Measurements from ENCODE around the gene AOC3. TPM values are rescaled to one million over a fixed set of nuclear protein-coding genes. Genes with fewer than 3 reads are reported as not detected.
"Not testable (repeated sequence)": the region's sequence is repeated elsewhere in the genome, so short reads cannot be mapped to it uniquely, and the experiment has no call there.

AOC3 gene
- polyA plus RNA-seq, 1 experiment: 0.12 TPM

- Histone ChIP-seq H3K27ac (ENCODE audit: low read depth, low read length) (no peak overlapping the region), H3K9me3 (ENCODE audit: control insufficient read depth, insufficient read depth, low read length) (peaks cover 9% of the 10 kb centered on the region), H3K27me3 (ENCODE audit: control insufficient read depth, insufficient read depth, low read length) (peaks cover 18% of the 10 kb centered on the region), H3K4me3 (ENCODE audit: low read depth, low read length) (no peak overlapping the region)
- POLR2A ChIA-PET: no interaction called here
- CTCF ChIA-PET: no interaction called here
- no peak for TF ChIP-seq CTCF (IDR thresholded peaks at IDR 0.05; ENCODE audit: low read depth, low read length)
- DNase-seq (ENCODE audit: low read depth, low spot score): no peak
Measured at GRCh38 chr17:42872251-42872965, 21.4 kb downstream of the AOC3 start.

DNA sequence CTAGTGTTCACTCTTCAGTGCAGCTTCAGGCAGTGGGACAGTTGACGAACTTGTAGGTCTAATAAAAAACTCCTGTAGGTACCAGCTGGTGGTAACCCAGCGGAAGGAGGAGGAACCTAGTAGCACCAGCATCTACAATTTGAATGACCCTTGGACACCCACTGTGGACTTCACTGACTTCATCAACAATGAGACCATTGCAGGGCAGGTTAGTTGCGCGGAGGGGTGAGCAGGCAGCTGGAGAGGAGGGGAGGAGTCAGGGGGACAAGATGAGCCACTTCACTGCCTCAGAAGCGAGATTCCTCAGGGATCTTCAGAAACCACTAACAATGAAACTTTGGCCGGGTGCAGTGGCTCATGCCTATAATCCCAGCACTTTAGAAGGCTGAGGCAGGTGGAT, 22.3 kb downstream of the AOC3 start:
- no peak for DNase-seq (ENCODE audit: low read depth, low spot score)
- TF ChIP-seq CTCF (IDR thresholded peaks at IDR 0.05; ENCODE audit: low read depth, low read length): no peak
- Histone ChIP-seq H3K27me3 (ENCODE audit: control insufficient read depth, insufficient read depth, low read length) (peaks cover 24% of the 10 kb centered on the region), H3K27ac (ENCODE audit: low read depth, low read length) (no peak overlapping the region), H3K9me3 (ENCODE audit: control insufficient read depth, insufficient read depth, low read length) (peaks cover 9% of the 10 kb centered on the region), H3K4me3 (ENCODE audit: low read depth, low read length) (no peak overlapping the region)
- ChIA-PET POLR2A (interaction anchor here (0.7 kb wide), 1 partner anchor 67 kb away, joined by 4 read pairs; no protein-coding TSS in a partner anchor), CTCF (no interaction called here)

DNA sequence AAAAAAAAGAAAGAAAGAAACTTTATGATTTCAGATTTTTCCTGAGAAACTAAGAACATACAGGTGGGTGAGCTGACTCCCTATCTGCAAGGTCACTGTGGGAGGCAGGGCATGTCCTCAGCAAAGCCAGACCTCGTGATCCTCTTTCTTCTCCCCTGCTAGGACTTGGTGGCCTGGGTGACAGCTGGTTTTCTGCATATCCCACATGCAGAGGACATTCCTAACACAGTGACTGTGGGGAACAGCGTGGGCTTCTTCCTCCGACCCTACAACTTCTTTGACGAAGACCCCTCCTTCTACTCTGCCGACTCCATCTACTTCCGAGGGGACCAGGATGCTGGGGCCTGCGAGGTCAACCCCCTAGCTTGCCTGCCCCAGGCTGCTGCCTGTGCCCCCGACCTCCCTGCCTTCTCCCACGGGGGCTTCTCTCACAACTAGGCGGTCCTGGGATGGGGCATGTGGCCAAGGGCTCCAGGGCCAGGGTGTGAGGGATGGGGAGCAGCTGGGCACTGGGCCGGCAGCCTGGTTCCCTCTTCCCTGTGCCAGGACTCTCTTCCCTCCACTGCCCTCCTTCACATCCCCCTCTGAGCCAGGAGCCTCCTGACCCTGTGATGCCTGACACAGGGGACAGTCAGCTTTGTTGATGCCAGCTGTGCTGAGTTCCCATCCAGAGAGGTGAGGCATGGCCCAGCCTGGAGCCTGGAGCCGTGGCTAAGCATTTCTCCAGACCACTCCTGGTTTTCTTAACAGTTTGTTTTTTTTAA, 23.1 kb downstream of the AOC3 start:
- POLR2A ChIA-PET: interaction anchor here (0.7 kb wide), 1 partner anchor 66 kb away, joined by 4 read pairs; no protein-coding TSS in a partner anchor
- H3K4me3 ChIP-seq (ENCODE audit: low read depth, low read length); H3K27ac ChIP-seq (ENCODE audit: low read depth, low read length); CTCF ChIA-PET; H3K9me3 ChIP-seq (ENCODE audit: control insufficient read depth, insufficient read depth, low read length): not testable (repeated sequence)
- peak; percentile 2 for DNase-seq (ENCODE audit: low read depth, low spot score)
- peaks cover 30% of the 10 kb centered on the region for H3K27me3 ChIP-seq (ENCODE audit: control insufficient read depth, insufficient read depth, low read length)

DNA sequence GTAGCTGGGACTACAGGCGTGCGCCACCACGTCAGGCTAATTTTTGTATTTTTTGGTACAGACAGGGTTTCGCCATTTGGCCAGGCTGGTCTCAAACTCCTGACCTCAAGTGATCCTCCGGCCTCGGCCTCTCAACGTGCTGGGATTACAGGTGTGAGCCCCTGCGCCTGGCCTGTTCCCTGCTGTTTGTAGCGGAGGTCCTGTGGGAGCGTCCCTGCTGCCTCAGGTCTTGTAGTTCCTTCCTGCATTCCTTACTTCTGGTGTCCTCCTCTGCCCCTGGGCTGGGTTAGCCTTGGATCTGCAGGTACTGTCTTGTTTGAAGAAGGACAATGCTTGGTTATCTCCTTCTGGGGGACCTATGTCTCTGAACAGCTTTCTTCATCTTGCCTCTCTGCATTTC, 26.0 kb downstream of the AOC3 start:
- POLR2A ChIA-PET: no interaction called here
- H3K27ac ChIP-seq (ENCODE audit: low read depth, low read length): no peak overlapping the region
- CTCF ChIA-PET: no interaction called here

More for the DNA sequence above, 26.0 kb downstream of the AOC3 start:
- no peak for DNase-seq (ENCODE audit: low read depth, low spot score)
- no peak for TF ChIP-seq CTCF (IDR thresholded peaks at IDR 0.05; ENCODE audit: low read depth, low read length)
- no peaks in the 10 kb centered on the region; the same call in 1 of the 2 replicates for H3K9me3 ChIP-seq (ENCODE audit: control insufficient read depth, insufficient read depth, low read length)
- peaks cover 43% of the 10 kb centered on the region for H3K27me3 ChIP-seq (ENCODE audit: control insufficient read depth, insufficient read depth, low read length)
- no peak overlapping the region for H3K4me3 ChIP-seq (ENCODE audit: low read depth, low read length)

Data from AG04450 (cell line).